EL (cell line): ENCODE data around the gene PPP1R3D.
"Not testable (repeated sequence)": the region's sequence is repeated elsewhere in the genome, so short reads cannot be mapped to it uniquely, and the experiment has no call there.

Source experiments
- DNase-seq: peaks from one replicate; pipeline ENCODE4 v3.0.0-alpha.2; 2016

Gene PPP1R3D

DNA sequence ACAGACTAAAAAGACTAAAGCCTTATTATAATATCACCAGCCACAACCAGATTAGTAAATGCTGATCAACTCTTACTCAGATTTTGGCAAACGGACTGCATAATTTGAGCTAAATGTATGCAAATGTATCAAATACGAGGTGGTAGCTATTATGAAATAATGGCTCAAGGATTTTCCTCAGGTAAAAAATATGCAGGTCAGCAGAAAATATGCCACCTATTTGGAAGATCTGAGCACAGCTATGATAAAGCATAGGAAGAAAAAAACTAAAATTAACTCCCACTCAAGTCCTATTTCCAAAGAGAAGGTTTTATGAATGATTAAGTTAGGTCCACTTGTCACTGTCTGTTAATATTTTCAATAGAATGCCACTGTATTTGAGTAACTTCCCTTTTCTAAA is 29.1 kb downstream of the PPP1R3D start:
- DNase-seq, result no peak

DNA sequence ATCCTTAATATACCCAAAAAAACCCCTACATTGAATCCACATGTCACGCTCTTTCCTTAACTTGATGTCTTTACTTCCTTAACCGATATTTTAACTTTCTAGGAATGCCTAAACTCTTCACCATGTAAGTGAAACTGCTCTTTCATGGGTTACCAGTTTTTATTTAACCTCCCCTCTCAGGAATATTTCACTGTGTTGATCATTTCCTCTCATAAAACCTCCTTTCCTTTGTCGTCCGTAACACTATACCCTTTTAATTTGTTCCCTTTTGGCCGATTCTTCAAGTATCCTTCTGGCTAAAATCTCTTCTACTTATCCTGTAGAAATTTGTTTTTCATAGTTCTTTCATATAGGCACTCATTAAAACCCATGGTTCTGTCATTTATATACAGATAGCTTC is 31.2 kb downstream of the PPP1R3D start:
- no peak for DNase-seq

DNA sequence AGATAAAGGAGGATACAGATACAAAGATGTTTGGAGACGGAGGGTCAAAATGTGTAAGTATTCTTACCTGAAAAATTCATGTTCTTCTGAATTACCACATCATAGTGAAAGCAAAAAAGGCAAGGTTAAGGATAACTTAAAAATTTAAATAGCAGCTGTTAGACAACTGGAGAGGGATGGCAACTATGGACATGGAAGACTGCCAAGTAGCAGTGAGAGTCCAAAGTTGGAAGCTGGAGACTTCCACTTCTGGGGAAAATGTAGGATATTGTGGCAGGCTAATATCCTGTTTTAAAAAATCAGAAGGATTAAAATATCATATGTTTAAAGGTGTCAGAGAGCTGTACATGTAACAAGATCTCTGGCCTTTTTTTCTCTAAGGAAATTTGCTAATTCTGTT is 36.5 kb downstream of the PPP1R3D start:
- DNase-seq, result no peak

DNA sequence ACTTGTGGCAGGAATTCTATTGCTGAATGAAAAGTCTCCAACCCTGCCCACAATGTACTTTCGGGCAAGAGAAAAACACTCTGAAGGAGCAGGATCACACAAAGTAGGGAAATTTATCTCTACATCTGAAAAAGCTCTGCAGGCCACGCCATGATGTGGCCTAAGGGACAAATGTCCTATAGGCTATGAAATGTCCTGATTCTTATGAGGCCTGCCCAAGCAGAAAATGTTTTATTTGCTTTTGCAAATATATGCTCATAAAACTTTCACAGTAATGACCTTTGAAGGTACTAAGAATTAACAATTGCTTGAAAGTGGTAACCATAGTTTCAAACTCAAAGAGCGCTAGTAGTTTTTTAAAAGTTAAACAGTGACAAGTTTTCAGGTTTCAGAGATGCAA is 37.6 kb downstream of the PPP1R3D start:
- DNase-seq, result no peak

DNA sequence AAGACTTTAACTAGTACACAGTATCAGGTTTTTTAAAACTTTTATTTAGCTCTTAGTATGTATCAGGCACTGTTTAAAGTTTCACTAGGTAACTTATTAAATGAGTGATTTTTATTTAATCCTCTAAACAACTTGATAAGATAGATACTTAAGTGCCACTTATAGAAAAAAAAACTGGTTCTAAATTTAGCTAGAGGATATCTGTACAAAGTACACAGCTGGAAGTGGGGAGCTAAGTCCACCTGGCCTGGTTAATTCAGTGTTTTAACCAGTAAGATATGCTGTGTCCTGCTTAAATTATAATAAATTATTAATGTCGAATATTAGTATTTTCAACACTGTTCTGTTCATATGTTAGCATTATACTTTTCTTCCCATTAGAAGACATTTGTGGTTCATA is 44.2 kb downstream of the PPP1R3D start:
- DNase-seq, result no peak

DNA sequence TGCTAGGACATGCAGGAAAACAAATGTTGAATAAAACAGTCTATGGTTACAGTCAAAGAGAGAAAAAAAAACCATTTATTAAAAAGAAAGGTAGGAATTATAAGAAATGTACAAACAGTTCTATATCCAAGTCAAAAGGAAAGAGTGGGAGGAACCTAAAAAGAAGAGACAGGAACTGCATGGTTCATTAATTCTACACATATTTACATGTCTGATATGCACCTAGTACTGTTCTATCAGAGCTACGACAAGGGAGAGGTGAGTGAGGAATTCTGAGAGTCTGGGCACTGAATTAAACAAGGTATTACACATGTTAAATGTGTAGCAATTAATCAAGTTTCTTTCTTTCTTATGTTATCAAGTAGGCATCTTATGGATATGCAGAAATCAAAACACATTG is 48.5 kb downstream of the PPP1R3D start:
- DNase-seq, result no peak

DNA sequence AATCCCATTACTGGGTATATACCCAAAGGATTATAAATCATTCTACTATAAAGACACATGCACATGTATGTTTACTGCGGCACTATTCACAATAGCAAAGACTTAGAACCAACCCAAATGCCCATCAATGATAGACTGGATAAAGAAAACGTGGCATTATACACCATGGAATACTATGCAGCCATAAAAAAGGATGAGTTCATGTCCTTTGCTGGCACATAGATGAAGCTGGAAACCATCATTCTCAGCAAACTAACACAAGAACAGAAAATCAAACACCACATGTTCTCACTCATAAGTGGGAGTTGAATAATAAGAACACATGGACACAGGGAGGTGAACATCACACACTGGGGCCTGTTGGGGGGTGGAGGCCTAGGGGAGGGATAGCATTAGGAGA is 50.1 kb downstream of the PPP1R3D start:
- DNase-seq, result not testable (repeated sequence)

DNA sequence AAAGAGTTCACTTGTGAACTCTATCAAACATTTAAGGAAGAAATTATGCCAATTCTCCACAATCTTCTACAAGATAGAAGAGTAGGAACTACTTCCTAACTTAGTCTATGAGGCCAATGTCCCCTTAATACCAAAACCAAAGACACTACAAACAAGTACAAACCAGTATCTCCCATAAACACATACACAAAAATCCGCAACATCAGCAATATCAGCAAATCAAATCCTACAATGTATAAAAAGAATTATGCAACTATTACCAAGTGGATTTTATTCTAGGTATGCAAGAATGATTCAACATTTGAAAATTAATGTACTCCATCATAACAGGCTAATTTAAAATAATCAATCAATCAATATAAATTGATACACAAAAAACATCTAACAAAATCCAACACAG is 52.1 kb downstream of the PPP1R3D start:
- no peak for DNase-seq
